GOT3 (cell line): ENCODE results near the gene AKAP5.
A peak's percentile ranks its signal among the peaks of the same experiment; 100 is the strongest.
"Not testable (repeated sequence)": the region's sequence is repeated elsewhere in the genome, so short reads cannot be mapped to it uniquely, and the experiment has no call there.

ENCODE experiments used
- DNase-seq: peaks from one replicate; lab custom pipeline; 2025; ENCODE audit warnings: mixed read lengths; lab: John Stamatoyannopoulos, UW

AKAP5 gene

GRCh38 chr14:64502887-64503433, 37.7 kb downstream of the AKAP5 start:
- DNase-seq, result no peak

- DNase-seq, result peak; percentile 71
These were observed 38.4 kb downstream of the AKAP5 start, which contains the start of gene ZBTB25 for GRCh38 chr14:64503434-64504309. TSS of gene ZBTB25 (minus strand) at chr14:64503838. CDS start at chr14:64490533, 13,305 bp downstream.

DNA sequence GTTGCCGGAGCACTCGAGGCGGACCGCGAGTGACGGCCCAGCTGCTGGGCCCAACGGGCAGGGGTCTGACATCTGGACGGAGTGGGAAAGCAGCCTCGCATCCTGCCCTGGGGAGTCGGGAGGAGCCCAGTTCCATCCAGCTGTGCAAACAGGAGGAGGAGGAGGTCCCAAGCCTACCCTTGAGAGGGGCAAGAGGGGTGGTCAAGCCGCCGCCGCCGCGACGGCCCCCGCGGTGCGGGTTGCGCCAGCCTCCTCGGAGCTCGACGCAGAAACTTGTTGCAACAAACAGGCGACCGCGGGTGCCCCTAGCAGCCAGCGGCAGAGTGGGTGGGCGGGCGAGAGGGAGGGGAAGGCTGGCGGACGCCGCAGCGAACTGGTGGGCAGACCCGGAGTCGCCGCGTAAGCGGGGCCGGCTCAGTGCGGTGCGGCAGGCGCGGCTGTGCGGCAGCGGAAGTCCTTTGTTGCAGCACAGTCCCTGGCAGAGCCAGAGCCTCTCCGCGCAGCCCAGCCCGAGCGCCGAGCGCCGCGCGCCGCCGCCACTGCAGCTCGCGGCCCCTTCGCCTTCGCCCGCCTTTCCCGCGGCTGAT, 39.1 kb downstream of the AKAP5 start, which contains the start of gene ZBTB1:
Gene ZBTB1, plus strand, starts transcription at position 461 of the 587 bp plus-strand sequence. CDS start 16,735 bp downstream, outside the sequence.
- peak; percentile 55 for DNase-seq

- peak; percentile 21 for DNase-seq
These were observed 39.8 kb downstream of the AKAP5 start for GRCh38 chr14:64504897-64505794.

DNA sequence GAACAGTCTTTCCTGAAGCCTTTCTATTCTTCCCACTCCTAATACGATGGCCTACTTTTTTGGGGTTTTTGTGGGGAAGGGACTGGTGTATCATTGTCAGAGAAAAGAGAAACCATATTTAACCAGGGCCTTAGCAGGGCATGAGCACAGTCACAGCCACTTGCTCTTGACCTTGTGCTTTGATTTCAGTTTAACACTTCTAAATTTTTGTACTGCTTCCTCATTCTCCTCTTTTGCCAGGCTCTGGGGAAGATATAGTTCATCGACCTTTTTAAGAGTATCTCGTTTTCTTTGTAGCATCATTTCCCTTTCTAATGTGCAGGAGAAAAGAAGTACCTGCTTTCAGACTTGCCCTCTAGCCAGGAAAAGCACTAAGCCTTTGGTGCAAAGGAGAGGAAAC, 41.4 kb downstream of the AKAP5 start:
- no peak for DNase-seq

DNA sequence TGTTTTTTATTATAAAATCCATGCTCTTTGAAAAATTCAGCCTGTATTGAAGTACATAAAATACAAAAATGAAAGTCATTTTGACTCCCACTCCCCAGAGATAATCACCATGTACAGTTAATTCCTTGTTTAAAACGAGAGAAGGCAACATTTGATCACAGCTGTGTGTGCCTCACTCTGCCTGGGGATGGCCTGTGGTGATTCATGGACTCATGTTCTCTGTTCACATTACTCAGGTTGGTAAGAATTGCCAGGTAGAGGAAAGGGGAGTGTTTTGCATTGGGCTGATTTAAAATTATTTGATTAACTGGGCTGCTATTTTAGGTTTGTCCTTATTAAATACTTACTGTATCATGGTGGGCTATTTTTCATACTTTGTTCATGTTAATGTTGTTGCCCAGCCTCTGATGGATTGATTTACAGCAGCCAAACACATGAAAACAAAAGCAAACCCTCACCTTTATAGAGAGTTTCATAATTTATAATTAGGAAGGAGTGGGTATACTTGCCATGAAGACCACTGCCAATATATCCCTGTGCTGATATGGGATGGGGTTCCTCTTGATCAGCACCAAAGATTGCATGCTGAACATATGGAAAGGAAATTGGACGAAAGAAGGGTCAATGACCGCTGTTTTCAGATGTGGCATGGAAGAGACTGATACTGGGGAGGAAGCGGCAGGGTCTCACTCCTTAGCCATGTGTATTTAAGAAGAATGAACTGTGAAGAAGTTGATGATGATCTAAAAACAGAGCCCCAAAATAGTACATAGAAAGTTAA, 42.3 kb downstream of the AKAP5 start:
- DNase-seq, result no peak

GRCh38 chr14:64508215-64508776, 43.0 kb downstream of the AKAP5 start:
- no peak for DNase-seq

DNA sequence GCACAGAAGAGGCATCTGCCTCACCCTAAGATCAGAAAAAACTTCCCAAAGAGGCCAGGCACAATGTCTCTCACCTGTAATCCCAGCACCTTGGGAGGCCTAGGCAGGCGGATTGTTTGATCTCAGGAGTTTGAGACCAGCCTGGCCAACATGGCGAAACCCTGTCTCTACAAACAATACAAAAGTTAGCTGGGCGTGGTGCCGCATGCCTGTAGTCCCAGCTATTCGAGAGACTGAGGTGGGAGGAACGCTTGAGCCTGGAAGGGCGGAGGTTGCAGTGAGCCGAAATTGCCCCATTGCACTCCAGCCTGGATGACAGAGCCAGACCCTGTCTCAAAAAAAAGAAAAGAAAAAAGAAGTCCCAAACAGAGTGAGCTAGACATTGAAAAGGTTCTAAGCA, 43.7 kb downstream of the AKAP5 start:
- no peak for DNase-seq

GRCh38 chr14:64510825-64511671, 45.7 kb downstream of the AKAP5 start:
- no peak for DNase-seq

DNA sequence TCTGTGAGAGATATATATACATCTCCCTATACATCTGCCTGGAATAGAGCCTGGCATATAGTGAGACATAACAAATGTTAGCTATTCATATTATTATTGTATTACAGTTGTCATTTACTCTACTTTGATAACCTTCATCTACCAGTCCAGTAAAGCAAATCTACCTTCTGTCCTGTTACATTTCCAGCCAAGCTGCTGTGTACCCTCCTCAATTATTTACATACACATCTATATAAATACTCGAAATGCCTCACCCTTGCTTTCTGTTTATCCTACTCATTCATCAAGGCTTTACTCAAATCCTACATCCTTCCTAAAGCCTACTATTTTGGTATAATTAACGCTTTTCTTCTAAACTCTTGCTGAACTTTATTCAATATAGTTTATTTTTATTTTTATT, 48.0 kb downstream of the AKAP5 start:
- DNase-seq, result no peak

DNA sequence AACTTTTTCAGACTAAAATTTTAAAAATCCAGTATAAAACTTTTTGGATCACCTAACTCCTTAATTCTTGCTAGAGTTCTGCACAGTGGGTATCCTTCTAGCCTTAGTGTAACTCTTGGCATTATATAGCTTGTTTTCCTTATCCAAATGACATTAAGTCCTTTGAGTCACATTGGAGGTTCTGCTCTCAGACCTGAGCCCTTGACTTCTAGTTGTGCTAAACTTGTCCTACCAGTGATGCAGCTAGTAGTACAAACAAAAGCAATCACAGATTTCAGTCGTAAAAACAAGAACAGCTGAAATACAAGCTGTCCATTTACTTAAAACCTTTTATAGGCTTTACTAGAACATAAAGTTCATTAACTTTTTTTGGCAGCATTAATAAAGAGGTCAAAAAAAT, 49.8 kb downstream of the AKAP5 start:
- no peak for DNase-seq

DNA sequence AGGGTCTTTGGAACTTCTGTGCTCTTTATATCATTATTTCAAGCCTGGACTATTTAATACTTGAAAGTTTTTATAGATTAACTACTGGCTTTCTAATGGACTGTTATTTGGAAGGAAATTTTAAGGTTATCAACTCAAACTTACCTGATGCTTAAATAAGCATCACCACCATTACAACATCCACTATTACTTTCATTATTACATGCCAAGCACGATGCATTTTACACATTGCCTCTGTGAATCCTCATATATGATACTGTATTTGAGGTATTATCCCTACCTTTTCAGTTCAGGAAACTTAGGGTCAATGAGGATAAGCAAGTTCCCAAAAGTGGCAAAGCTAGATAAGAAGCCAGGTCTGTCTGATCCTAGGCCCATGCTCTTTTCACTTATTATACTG, 51.7 kb downstream of the AKAP5 start:
- DNase-seq, result no peak

DNA sequence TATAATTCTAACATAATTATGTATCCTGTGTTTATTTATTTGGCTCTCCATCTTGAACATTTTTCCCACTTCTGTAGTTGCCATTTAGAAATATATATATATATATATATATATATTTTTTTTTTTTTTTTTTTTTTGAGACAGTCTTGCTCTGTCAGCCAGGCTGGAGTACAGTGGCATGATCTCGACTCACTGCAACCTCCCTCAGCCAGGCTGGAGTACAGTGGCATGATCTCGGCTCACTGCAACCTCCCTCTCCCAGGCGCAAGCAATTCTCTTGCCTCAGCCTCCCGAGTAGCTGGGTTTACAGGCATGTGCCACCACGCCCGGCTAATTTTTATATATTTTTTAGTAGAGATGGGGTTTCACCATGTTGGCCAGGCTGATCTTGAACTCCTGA, 52.4 kb downstream of the AKAP5 start:
- DNase-seq, result not testable (repeated sequence)

GRCh38 chr14:64518229-64518628, 52.9 kb downstream of the AKAP5 start:
- DNase-seq, result no peak

GRCh38 chr14:64520699-64521098, 55.4 kb downstream of the AKAP5 start:
- DNase-seq, result no peak

DNA sequence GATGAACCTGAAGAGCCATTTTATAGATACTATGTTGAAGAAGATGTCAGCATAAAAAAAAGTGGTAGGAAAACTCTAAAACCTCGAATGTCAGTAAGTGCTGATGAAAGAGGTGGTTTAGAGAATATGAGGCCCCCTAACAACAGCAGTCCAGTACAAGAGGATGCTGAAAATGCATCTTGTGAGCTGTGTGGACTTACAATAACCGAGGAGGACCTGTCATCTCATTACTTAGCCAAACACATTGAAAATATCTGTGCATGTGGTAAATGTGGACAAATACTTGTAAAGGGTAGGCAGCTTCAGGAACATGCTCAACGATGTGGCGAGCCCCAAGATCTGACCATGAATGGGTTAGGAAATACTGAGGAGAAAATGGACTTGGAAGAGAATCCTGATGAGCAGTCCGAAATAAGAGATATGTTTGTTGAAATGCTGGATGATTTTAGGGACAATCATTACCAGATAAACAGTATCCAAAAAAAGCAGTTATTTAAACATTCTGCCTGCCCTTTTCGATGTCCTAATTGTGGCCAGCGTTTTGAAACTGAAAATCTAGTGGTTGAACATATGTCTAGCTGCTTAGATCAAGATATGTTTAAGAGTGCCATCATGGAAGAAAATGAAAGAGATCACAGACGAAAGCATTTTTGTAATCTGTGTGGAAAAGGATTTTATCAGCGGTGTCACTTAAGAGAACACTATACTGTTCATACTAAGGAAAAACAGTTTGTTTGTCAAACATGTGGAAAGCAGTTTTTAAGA, 57.5 kb downstream of the AKAP5 start:
- no peak for DNase-seq
